Activated CD4-positive, alpha-beta T cell treated with anti-CD3 and anti-CD28 coated beads, Interleukin-2, Interleukin-4, amounts not matched to agents 100 ng/mL and 50 ng/mL, durations not matched to agents 16 hours and 8 hours (primary cell): ENCODE measurements around the gene HADH.

Source experiments
- DNase-seq: peaks from one replicate; pipeline ENCODE4 v3.0.0-alpha.2; 2020; ENCODE audit warnings: low spot score

The HADH gene

DNA sequence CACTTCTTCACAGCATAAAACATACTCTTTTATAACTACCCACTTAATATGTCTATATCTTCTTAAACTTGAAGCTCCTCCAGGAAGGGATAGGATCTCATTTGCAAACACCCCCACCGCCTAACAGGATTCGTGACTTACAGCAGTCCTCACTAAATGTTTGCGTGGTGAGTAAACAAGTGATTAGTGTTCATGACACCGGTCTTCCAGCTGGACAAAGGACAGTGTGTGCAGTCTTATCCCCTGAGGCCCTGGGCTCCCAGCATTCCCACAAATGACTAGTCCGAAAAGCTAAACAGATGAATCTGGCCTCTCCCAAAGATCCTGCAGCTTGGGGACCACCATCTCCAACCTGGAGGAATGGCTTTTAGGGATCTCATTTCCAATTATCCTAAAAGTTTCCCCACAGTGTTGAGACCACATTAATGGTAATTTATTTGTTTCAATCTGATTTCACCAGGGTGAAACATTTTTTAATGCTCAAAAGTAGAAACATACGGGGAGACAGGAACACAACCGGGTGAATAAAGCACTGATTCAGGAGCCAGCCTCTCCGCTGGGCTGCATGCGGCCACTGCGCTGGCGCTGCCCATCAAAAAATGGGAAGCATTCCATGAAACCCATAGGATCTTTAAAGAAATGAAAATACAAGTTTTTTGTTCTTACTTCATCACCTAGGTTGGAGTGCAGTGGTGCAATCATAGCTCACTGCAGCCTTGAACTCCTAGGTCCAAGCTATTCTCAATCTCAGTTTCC is 69.2 kb downstream of the HADH start:
- DNase-seq = no peak

DNA sequence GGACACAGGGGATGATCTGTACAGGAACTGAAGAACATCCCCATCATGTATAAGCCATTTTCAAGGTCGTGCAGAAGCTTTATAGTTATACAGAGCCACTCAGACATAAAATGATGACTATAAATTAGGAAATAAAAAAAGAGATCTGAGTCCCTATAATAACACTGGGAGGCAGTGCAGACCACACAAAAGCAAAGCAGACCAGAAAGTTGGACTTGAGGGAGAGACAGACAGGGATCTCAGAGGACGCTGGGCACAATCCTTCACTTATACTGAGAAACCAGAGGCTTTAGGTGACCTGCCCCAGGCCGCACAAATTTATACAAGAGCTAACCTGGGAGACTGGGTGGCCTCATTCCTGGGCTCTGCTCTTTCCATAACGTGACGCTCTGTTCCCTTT is 70.5 kb downstream of the HADH start:
- no peak for DNase-seq

DNA sequence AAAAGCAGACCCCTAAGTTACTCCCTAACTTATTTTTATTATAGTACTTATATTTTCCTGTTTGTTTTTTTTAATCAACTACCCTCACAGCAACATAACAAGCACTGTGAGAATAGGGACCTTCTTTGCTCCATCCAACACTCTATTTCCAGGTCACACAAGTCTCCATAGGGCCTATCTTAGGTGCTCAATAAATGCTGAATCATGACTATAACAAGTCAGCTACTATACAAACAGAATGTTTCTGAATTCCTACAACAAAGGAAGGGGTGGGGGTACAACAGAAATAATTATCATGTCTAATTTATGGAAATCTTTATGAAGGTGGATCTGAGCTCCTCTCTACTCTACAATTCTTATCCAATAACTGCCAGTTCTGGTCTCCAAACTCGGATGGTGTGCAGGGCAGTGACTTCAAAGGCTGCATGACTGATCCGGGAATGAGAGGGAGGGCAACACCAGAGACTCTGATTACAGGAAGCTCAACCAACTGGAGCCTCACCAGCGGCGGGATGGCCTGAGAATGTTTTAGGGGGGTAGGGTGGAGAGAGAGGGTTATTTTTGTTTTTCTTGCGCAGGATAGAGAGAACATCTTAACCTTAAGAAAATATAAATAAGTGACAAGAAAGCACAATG is 71.1 kb downstream of the HADH start:
- no peak for DNase-seq

DNA sequence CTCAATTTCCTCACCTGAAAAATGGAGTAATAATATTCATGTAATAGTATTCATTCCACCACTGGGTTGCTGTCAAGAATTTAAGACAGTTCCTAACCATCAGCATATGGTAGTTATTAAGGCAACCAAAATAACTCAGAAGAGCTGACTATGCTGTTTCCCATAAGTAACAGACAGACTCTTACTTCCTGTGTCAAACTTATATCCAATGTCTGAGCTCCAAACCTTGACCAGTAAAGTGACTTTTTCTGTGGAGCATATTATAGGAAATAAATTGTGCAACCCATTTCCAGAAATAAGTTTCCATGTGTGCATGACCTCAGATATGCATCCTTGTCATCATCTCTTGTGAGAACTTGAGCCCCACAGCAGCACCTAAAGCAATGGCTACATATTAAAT is 78.8 kb downstream of the HADH start:
- no peak for DNase-seq

DNA sequence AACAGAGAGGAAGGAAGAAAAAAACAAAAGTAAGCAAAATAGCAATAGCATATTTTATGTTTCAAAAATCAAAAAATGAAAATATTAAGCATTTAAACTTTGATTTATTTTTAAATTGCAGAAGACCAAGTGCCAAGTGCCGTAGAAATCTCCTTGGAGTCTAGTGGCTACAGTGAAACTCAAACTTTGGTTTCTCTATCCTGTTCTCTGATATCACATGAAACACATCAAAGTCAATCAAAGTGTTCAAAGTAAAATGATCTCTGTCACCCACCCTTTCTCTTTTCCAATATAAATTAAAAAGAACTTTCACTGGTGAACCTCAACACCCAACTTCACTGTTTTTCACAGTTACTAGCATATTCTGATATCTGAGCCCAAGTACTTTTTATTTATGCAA is 81.1 kb downstream of the HADH start:
- no peak for DNase-seq

DNA sequence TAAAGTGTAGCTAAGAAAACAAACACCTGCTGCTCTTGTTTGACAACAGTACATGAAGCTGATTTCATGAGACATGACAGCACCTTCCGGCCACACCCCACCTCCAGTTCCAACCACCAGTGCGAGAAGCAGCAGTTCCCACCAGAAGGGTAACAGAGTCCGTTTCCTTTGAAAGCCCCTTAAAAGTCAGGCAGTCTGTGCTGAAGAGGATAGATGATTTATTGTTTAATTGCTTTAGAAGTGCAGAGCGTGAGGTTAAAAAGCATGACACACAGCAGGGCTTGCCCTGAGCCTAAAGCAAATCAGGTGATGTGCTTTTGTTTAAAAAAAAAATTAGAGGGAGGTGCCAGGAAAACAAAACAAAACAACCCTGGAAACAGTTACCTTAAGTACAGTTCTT is 82.6 kb downstream of the HADH start:
- peak; percentile 20 for DNase-seq

DNA sequence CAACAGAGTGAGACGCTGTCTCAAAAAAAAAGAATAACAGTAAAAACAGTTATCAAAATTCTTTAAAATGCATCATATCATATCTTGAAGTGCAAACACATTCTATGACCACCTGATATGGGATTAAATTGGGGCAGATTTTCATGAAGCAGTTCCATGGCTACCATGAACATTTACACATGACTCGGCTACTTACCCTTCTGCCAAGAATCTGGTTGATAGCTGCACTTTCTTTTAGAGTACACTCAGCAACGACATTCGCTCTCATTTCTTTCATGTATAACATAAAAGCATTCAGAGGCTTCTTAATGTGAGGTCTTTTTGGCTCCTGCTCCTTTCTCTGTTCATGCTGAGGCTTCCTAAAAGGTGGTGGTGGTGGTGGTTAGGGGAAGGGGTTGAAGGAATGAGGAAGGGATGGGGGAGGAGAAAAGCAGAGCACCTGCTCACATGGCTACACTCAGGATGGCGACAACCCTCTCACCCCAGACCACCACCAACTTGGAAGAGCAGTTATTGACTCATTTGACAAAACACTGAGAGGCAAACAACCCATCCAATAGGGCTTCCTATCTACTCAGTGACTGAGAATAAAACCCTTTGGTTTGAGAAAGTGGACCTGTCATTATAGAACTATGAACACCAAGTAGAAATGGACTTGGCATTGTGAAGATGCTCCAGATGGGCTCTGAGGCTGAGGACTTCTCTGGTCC is 88.5 kb downstream of the HADH start:
- DNase-seq = no peak

DNA sequence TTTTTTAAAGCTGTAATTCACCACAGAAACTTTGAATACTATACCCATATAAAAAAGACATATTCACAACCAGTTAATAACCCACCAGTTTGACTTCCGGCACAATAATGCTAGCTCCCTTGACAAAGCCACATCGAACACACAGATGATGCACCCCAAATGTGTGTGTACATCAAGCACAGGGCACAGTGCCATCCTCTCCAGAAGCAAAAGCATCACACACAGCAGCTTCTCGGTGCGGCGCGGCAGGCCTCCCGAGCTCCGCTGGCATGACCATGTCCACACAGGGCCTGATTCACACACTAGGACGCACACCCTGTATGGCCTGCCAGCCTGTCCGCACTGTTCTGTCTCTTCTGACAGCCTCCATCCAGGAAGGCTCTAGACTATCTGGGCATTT is 91.1 kb downstream of the HADH start:
- DNase-seq = no peak

DNA sequence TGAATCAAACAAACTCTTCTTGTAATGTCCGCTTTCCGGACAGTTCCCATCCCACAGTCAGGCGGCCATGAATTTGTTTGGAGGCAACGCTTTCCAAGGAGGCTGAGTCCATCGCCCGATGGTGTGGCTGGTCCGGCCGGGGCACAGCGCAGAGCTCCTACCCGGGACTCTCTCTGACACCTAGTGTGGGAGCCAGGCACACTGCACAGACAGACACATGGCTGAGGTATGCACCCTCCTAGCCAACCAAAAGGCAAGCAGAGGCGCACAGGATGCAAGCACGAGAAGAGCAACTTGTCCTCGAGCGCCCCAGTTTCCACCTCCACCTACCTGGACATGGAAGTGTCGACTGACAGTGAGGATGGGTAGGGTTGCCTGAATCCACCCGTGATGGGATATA is 91.6 kb downstream of the HADH start:
- no peak for DNase-seq
